IMR-90 (cell line): ENCODE measurements around the gene QRFP. TPM values are rescaled to one million over a fixed set of nuclear protein-coding genes. Genes with fewer than 3 reads are reported as not detected.

Experiments
- ATAC-seq: fragments of 200-7000 bp; cut with Tn5 transposase; 2 replicates; pipeline ENCODE4 v1.9.1; 2020; ENCODE audit warnings: low read depth, mild to moderate bottlenecking, moderate library complexity
- BruUV-seq: library from RNA; stranded (reverse); fragments of 400-500 nt; replicated peaks from 2 replicates; lab custom pipeline; 2021; lab: Mats Ljungman, UMichigan
- CTCF ChIA-PET: fragments of 300-600 bp; formaldehyde crosslinking; extraction: SDS; loops from one replicate; lab custom pipeline; 2021; ENCODE audit warnings: antibody characterized with exemption; lab: Yijun Ruan, JAX
- POLR2A ChIA-PET: fragments of 300-600 bp; sonication (Branson Sonifier 250); formaldehyde crosslinking; loops from one replicate; lab custom pipeline; 2022; ENCODE audit warnings: antibody characterized with exemption; ENCODE audit not compliant: unreplicated experiment; lab: Charles Lee
- DNase-seq: peaks from one replicate; pipeline ENCODE4 v3.0.0; 2013
- H2AFZ ChIP-seq: replicated peaks from 2 replicates; pipeline ENCODE3; 2013; ENCODE audit warnings: low read length, mild to moderate bottlenecking; ENCODE audit not compliant: poor library complexity
- H2AK5ac ChIP-seq: 2 replicates; pipeline ENCODE4 v1.6.1; 2013; ENCODE audit warnings: low read depth, low read length, inconsistent platforms
- H2AK9ac ChIP-seq: replicated peaks from 2 replicates; pipeline ENCODE3; 2013; ENCODE audit warnings: mild to moderate bottlenecking, low read depth, low read length, moderate library complexity; ENCODE audit not compliant: poor library complexity
- H2BK120ac ChIP-seq: 2 replicates; pipeline ENCODE4 v1.6.1; 2013; ENCODE audit warnings: low read depth, low read length, inconsistent platforms
- H2BK15ac ChIP-seq: 3 replicates; pipeline ENCODE4 v1.6.1; 2013; ENCODE audit warnings: low read depth, low read length, inconsistent platforms
- H2BK20ac ChIP-seq: 2 replicates; pipeline ENCODE4 v1.6.1; 2013; ENCODE audit warnings: low read depth, mild to moderate bottlenecking, inconsistent platforms, low read length, moderate library complexity
- H2BK5ac ChIP-seq: 2 replicates; pipeline ENCODE4 v1.6.1; 2013; ENCODE audit warnings: mild to moderate bottlenecking, low read depth, low read length, inconsistent platforms; ENCODE audit not compliant: poor library complexity, severe bottlenecking
- H3K14ac ChIP-seq: replicated peaks from 2 replicates; pipeline ENCODE4 v1.6.1; 2013; ENCODE audit warnings: low read depth, low read length, inconsistent platforms
- H3K18ac ChIP-seq: 2 replicates; pipeline ENCODE4 v1.6.1; 2013; ENCODE audit warnings: low read depth, low read length, control low read depth
- H3K23ac ChIP-seq: 2 replicates; pipeline ENCODE4 v1.6.1; 2013; ENCODE audit warnings: low read depth, low read length, inconsistent platforms
- H3K27ac ChIP-seq: 2 replicates; pipeline ENCODE4 v1.5.1; 2013; ENCODE audit warnings: mild to moderate bottlenecking, control low read depth, low read length; ENCODE audit not compliant: insufficient read depth
- H3K27me3 ChIP-seq: 2 replicates; pipeline ENCODE4 v1.6.1; 2013; ENCODE audit warnings: low read length; ENCODE audit not compliant: control insufficient read depth, insufficient read depth
- H3K36me3 ChIP-seq: 2 replicates; pipeline ENCODE4 v1.6.1; 2013; ENCODE audit warnings: low read length, mixed read lengths; ENCODE audit not compliant: control insufficient read depth, insufficient read depth
- H3K4ac ChIP-seq: 2 replicates; pipeline ENCODE4 v1.6.1; 2013; ENCODE audit warnings: low read depth, low read length, inconsistent platforms
- H3K4me1 ChIP-seq: 2 replicates; pipeline ENCODE4 v1.6.1; 2013; ENCODE audit warnings: low read length, mixed read lengths; ENCODE audit not compliant: control insufficient read depth, insufficient read depth
- H3K4me2 ChIP-seq: 2 replicates; pipeline ENCODE4 v1.6.1; 2013; ENCODE audit warnings: low read depth, mild to moderate bottlenecking, control low read depth, low read length, moderate library complexity
- H3K4me3 ChIP-seq: 2 replicates; pipeline ENCODE4 v1.5.1; 2013; ENCODE audit warnings: low read depth, mild to moderate bottlenecking, control low read depth, low read length, moderate library complexity; ENCODE audit not compliant: insufficient read depth
- H3K56ac ChIP-seq: 2 replicates; pipeline ENCODE4 v1.6.1; 2013; ENCODE audit warnings: low read length, inconsistent platforms; ENCODE audit not compliant: insufficient read depth; ENCODE audit errors: extremely low read depth
- H3K79me1 ChIP-seq, 2 experiments: 2 replicates each; pipeline ENCODE4 v1.6.1; 2013; ENCODE audit warnings: low read length in 2 of 2, inconsistent platforms in 1 of 2, low read depth in 1 of 2
- H3K9ac ChIP-seq: 2 replicates; pipeline ENCODE4 v1.6.1; 2013; ENCODE audit warnings: low read depth, low read length, control low read depth
- H3K9me1 ChIP-seq: 2 replicates; pipeline ENCODE4 v1.6.1; 2013; ENCODE audit warnings: low read length, inconsistent platforms; ENCODE audit not compliant: insufficient read depth
- H3K9me3 ChIP-seq: 2 replicates; pipeline ENCODE4 v1.6.1; 2013; ENCODE audit warnings: low read length; ENCODE audit not compliant: control insufficient read depth, insufficient read depth
- H4K20me1 ChIP-seq: 2 replicates; pipeline ENCODE4 v1.6.1; 2013; ENCODE audit warnings: low read length, inconsistent platforms; ENCODE audit not compliant: insufficient read depth
- H4K5ac ChIP-seq: 2 replicates; pipeline ENCODE4 v1.6.1; 2013; ENCODE audit warnings: mild to moderate bottlenecking, low read depth, low read length, control low read depth
- H4K8ac ChIP-seq, 2 experiments: 2 replicates each; pipeline ENCODE4 v1.6.1; 2013; ENCODE audit warnings: low read depth in 2 of 2, low read length in 2 of 2, control low read depth in 1 of 2, inconsistent platforms in 1 of 2
- H4K91ac ChIP-seq: 2 replicates; pipeline ENCODE4 v1.6.1; 2013; ENCODE audit warnings: low read depth, low read length, inconsistent platforms; ENCODE audit not compliant: insufficient read depth
- CEBPB ChIP-seq: IDR thresholded peaks from 2 replicates; pipeline ENCODE4 v1.6.1; 2012; ENCODE audit warnings: low read depth, low read length, improper control_type of control experiment
- CHD1 ChIP-seq: IDR thresholded peaks from 2 replicates; pipeline ENCODE4 v1.6.1; 2012; ENCODE audit warnings: low read depth, low read length, improper control_type of control experiment
- FOS ChIP-seq: fragments of 150-350 bp; IDR thresholded peaks from 2 replicates; pipeline ENCODE4 v1.6.1; 2016; ENCODE audit warnings: low read depth, low read length
- MAZ ChIP-seq: IDR thresholded peaks from 2 replicates; pipeline ENCODE4 v1.6.1; 2012; ENCODE audit warnings: low read depth, mild to moderate bottlenecking, low read length, improper control_type of control experiment, moderate library complexity, borderline replicate concordance
- MXI1 ChIP-seq: IDR thresholded peaks from 2 replicates; pipeline ENCODE4 v1.6.1; 2012; ENCODE audit warnings: low read depth, mild to moderate bottlenecking, low read length, moderate library complexity, borderline replicate concordance
- POLR2A ChIP-seq: IDR thresholded peaks from 2 replicates; pipeline ENCODE4 v1.6.1; 2012; ENCODE audit warnings: mild to moderate bottlenecking, low read depth, low read length
- RAD21 ChIP-seq: IDR thresholded peaks from 2 replicates; pipeline ENCODE4 v1.6.1; 2012; ENCODE audit warnings: low read length, improper control_type of control experiment
- RCOR1 ChIP-seq: IDR thresholded peaks from 2 replicates; pipeline ENCODE4 v1.6.1; 2012; ENCODE audit warnings: mild to moderate bottlenecking, low read length, improper control_type of control experiment; ENCODE audit not compliant: insufficient replicate concordance
- RFX5 ChIP-seq: IDR thresholded peaks from 2 replicates; pipeline ENCODE4 v1.8.0; 2012; ENCODE audit warnings: low read depth, mild to moderate bottlenecking, low read length, moderate library complexity
- SMC3 ChIP-seq: fragments of 150-350 bp; IDR thresholded peaks from 2 replicates; pipeline ENCODE4 v1.6.1; 2016; ENCODE audit warnings: low read depth, mild to moderate bottlenecking, antibody characterized with exemption, low read length, moderate library complexity
- WGBS, 2 experiments: methylation state at CpG; one replicate each; pipeline versions ENCODE4 v1.1.5 to v1.1.7; 2013; ENCODE audit warnings: missing lambda C conversion rate in 2 of 2; ENCODE audit not compliant: insufficient read length in 1 of 2; ENCODE audit errors: extremely low coverage in 2 of 2; 5-methylcytosine and 5-hydroxymethylcytosine counted together
- dilution Hi-C: fragments of 300-500 bp; cut with HindIII; formaldehyde crosslinking; loops from one replicate; pipeline ENCODE4 v1.14.3; 2018; ENCODE audit warnings: low sequenced_read_pairs; ENCODE audit not compliant: unreplicated experiment
- in situ Hi-C: fragments of 300-500 bp; cut with MboI; formaldehyde crosslinking; loops from 3 replicates; pipeline ENCODE4 v1.14.3; 2019; ENCODE audit warnings: low sequenced_read_pairs, inconsistent platforms, mixed read lengths
- intact Hi-C: fragments of 100-400 bp; cut with micrococcal nuclease; formaldehyde crosslinking; loops from 2 replicates; pipeline ENCODE4 v1.10.0; 2022
- polyA plus RNA-seq, 3 experiments: library from polyadenylated mRNA; depleted of rRNA; stranded (reverse); fragments of >200 nt; gene quantifications; 2 replicates each; pipeline ENCODE4 v1.2.3, GENCODE V29; 2012; ENCODE audit warnings: low replicate concordance in 1 of 3
- total RNA-seq: library from RNA; depleted of rRNA; stranded (reverse); fragments of >200 nt; gene quantifications from 2 replicates; pipeline ENCODE4 v1.2.3, GENCODE V29; 2012
- TF ChIP-seq, protein P1 (sequence below): fragments of 150-350 bp; IDR thresholded peaks from 2 replicates; pipeline ENCODE4 v1.6.1; 2017; ENCODE audit warnings: mild to moderate bottlenecking, antibody characterized with exemption, low read length, low read depth
- TF ChIP-seq, protein P2 (sequence below): fragments of 150-350 bp; IDR thresholded peaks from 2 replicates; pipeline ENCODE4 v1.6.1; 2016; ENCODE audit warnings: low read depth, mild to moderate bottlenecking, low read length, moderate library complexity, borderline replicate concordance

QRFP gene
- total and polyA plus RNA-seq, 2 of the 4 experiments (the other 2 are of a cell fraction), result not detected

DNA sequence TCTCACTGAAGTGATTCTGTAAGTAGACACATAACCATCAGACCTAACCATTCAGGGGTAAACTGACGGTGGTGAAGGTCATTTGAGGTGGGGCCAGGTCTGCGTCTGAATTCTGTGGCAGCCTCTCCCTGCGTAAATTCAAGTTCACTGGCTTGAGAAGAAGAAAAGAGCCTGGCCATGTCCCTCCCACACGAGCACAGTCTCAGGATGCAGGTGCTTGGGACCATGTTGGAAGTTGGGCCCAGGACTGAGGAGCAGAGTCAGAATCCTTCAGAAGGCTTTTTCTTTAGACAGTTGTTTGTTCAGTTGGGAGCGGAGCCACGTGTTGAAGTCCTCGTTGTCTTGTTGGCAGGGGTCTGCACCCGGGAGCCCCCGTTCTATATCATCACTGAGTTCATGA, 24.1 kb downstream of the QRFP start:
- H3K4ac ChIP-seq, result no peak overlapping the region
- no TSS peak for BruUV-seq
- no peak overlapping the region for H2AK5ac ChIP-seq
- H3K36me3 ChIP-seq, result peaks cover 69% of the 10 kb centered on the region
- H3K27me3 ChIP-seq, result no peaks in the 10 kb centered on the region
- H4K91ac ChIP-seq, result no peak overlapping the region
- in situ Hi-C loops, result no loop called here
- DNase-seq (no peak), ATAC-seq (no peak)
- dilution Hi-C loops, result no loop called here
- H4K5ac ChIP-seq, result no peak overlapping the region
- no peak overlapping the region for H3K4me2 ChIP-seq
- no peak overlapping the region for H2BK120ac ChIP-seq
- WGBS, 2 experiments, result 95% methylated on average over 6 of the region's 9 CpGs; no CpG with 5 or more reads in 1 of the 2 experiments
- no peak overlapping the region for H3K23ac ChIP-seq
- H3K4me1 ChIP-seq, result peaks cover 2% of the 10 kb centered on the region; the same call in 1 of the 2 replicates
- no peak overlapping the region for H4K8ac ChIP-seq
- no peak for TF ChIP-seq CHD1
- TF ChIP-seq RCOR1, result no peak
- TF ChIP-seq, protein P1, sequence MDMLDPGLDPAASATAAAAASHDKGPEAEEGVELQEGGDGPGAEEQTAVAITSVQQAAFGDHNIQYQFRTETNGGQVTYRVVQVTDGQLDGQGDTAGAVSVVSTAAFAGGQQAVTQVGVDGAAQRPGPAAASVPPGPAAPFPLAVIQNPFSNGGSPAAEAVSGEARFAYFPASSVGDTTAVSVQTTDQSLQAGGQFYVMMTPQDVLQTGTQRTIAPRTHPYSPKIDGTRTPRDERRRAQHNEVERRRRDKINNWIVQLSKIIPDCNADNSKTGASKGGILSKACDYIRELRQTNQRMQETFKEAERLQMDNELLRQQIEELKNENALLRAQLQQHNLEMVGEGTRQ, result no peak
- TF ChIP-seq, protein P2, sequence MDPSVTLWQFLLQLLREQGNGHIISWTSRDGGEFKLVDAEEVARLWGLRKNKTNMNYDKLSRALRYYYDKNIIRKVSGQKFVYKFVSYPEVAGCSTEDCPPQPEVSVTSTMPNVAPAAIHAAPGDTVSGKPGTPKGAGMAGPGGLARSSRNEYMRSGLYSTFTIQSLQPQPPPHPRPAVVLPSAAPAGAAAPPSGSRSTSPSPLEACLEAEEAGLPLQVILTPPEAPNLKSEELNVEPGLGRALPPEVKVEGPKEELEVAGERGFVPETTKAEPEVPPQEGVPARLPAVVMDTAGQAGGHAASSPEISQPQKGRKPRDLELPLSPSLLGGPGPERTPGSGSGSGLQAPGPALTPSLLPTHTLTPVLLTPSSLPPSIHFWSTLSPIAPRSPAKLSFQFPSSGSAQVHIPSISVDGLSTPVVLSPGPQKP, result no peak
- no peak for TF ChIP-seq POLR2A
- no peak for TF ChIP-seq MAZ
- TF ChIP-seq RAD21, result no peak
- no peak for TF ChIP-seq CEBPB
- no peak for TF ChIP-seq SMC3
- TF ChIP-seq MXI1, result no peak
- TF ChIP-seq FOS, result no peak
- no peak for TF ChIP-seq RFX5
- no peaks in the 10 kb centered on the region for H3K9me3 ChIP-seq
- no peaks in the 10 kb centered on the region for H3K9me1 ChIP-seq
- intact Hi-C loops, result no loop called here
- peaks cover 46 to 80% of the 10 kb centered on the region in 2 experiments for H3K79me1 ChIP-seq
- no peak overlapping the region for H3K9ac ChIP-seq
- ChIA-PET CTCF (no interaction called here), POLR2A (no interaction called here)
- H3K56ac ChIP-seq, result no peak overlapping the region
- no peak overlapping the region for H3K18ac ChIP-seq
- H3K14ac ChIP-seq, result no peak overlapping the region
- no peak overlapping the region for H2BK15ac ChIP-seq
- H2BK20ac ChIP-seq, result no peak overlapping the region
- H2AFZ ChIP-seq, result no peak overlapping the region
- no peak overlapping the region for H2AK9ac ChIP-seq
- no peak overlapping the region for H3K4me3 ChIP-seq
- peaks cover 38% of the 10 kb centered on the region for H4K20me1 ChIP-seq
- H2BK5ac ChIP-seq, result no peak overlapping the region
- no peak overlapping the region for H3K27ac ChIP-seq
